Type B pancreatic cell (in vitro differentiated cells): ENCODE measurements around the gene RNF32. TPM values are rescaled to one million over a fixed set of nuclear protein-coding genes. Genes with fewer than 3 reads are reported as not detected.

Experiments
- DNase-seq: peaks from one replicate; pipeline ENCODE4 v3.0.0; 2021; ENCODE audit warnings: mixed read lengths; ENCODE audit not compliant: unreplicated experiment; ENCODE audit errors: extremely low spot score
- H3K27ac Mint-ChIP-seq: 2 replicates; pipeline ENCODE4 v1.8.0; 2021; ENCODE audit warnings: mild to moderate bottlenecking, mixed read lengths
- H3K27me3 Mint-ChIP-seq: 2 replicates; pipeline ENCODE4 v1.8.0; 2021; ENCODE audit warnings: mixed read lengths
- H3K36me3 Mint-ChIP-seq: 2 replicates; pipeline ENCODE4 v1.8.0; 2021; ENCODE audit warnings: mixed read lengths
- H3K4me1 Mint-ChIP-seq: one replicate; pipeline ENCODE4 v1.8.0; 2021; ENCODE audit warnings: mixed read lengths; ENCODE audit not compliant: unreplicated experiment
- H3K4me3 Mint-ChIP-seq: 2 replicates; pipeline ENCODE4 v1.8.0; 2021; ENCODE audit warnings: mild to moderate bottlenecking, mixed read lengths
- H3K9me3 Mint-ChIP-seq: 2 replicates; pipeline ENCODE4 v1.8.0; 2021; ENCODE audit warnings: mixed read lengths
- total RNA-seq: library from RNA; stranded (reverse); gene quantifications from 2 replicates; pipeline ENCODE4 v1.2.1, GENCODE V29; 2021; ENCODE audit warnings: low replicate concordance
- TF ChIP-seq, protein P1 (sequence below): fragments of 200-600 bp; sonication (generic); conservative IDR thresholded peaks from 2 replicates; pipeline ENCODE4 v1.5.0; 2021; ENCODE audit warnings: antibody characterized with exemption, mild to moderate bottlenecking

The RNF32 gene
- total RNA-seq, 1 donor from 2014 or later, result 1.4 TPM

DNA sequence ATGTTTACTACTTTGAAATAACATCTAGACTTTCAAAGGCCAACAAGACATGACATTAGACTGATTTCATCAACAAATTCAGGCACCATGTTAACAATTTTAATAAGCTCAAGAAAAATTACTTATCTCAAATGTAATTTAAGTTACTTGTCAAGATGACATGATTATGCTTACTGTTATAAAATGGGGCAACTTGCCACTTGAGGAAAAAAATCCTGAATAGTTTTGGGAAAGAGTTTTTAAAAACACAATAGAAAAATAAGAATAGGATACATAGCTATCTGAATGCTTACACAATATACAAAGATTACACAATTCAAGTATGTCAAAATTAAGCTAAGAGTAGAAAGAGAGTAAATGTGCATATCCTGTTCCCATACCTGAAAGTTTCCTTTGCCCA lies 85.4 kb downstream of the RNF32 start:
- no peak for DNase-seq
- no peaks in the 10 kb centered on the region for H3K4me1 Mint-ChIP-seq
- H3K9me3 Mint-ChIP-seq, result no peaks in the 10 kb centered on the region
- TF ChIP-seq, protein P1, sequence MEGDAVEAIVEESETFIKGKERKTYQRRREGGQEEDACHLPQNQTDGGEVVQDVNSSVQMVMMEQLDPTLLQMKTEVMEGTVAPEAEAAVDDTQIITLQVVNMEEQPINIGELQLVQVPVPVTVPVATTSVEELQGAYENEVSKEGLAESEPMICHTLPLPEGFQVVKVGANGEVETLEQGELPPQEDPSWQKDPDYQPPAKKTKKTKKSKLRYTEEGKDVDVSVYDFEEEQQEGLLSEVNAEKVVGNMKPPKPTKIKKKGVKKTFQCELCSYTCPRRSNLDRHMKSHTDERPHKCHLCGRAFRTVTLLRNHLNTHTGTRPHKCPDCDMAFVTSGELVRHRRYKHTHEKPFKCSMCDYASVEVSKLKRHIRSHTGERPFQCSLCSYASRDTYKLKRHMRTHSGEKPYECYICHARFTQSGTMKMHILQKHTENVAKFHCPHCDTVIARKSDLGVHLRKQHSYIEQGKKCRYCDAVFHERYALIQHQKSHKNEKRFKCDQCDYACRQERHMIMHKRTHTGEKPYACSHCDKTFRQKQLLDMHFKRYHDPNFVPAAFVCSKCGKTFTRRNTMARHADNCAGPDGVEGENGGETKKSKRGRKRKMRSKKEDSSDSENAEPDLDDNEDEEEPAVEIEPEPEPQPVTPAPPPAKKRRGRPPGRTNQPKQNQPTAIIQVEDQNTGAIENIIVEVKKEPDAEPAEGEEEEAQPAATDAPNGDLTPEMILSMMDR, result no peak
- no peak overlapping the region for H3K4me3 Mint-ChIP-seq
- no peak overlapping the region for H3K27ac Mint-ChIP-seq
- no peaks in the 10 kb centered on the region for H3K27me3 Mint-ChIP-seq
- peaks cover 17% of the 10 kb centered on the region for H3K36me3 Mint-ChIP-seq
